Esophagus mucosa (tissue), 1 donor: ENCODE measurements around the gene UBL4B. TPM values are rescaled to one million over a fixed set of nuclear protein-coding genes. Genes with fewer than 3 reads are reported as not detected.

Source experiments
- ATAC-seq: fragments of 200-7000 bp; cut with Tn5 transposase; one replicate; pipeline ENCODE4 v1.9.1; 2020
- total RNA-seq: library from RNA; stranded (reverse); gene quantifications from one replicate; pipeline ENCODE4 v1.2.4, GENCODE V29; 2023
- donor health status: DM: yes; HTN: yes; CAD: no.

Gene UBL4B
- total RNA-seq, 1 donor from 2014 or later: not detected

DNA sequence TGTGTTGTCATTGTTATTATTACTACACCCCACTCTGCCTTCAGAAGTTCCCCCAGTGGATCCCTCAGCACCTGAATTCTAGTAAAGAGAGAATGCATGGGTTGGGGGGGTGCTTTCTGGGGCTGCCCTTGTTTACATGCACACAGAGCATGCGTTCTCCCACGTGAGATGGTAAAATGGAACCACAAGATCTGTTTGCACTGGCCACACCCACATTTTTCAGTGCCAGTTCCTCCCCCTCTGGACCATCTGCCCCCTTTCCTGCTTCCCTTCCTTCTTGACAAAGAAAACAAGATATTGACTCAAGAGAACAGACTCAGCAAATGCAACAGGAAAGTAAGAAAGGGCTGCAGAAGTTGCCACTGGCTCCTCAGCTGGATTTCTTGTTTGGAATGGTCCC is 46.9 kb downstream of the UBL4B start:
- no peak for ATAC-seq

DNA sequence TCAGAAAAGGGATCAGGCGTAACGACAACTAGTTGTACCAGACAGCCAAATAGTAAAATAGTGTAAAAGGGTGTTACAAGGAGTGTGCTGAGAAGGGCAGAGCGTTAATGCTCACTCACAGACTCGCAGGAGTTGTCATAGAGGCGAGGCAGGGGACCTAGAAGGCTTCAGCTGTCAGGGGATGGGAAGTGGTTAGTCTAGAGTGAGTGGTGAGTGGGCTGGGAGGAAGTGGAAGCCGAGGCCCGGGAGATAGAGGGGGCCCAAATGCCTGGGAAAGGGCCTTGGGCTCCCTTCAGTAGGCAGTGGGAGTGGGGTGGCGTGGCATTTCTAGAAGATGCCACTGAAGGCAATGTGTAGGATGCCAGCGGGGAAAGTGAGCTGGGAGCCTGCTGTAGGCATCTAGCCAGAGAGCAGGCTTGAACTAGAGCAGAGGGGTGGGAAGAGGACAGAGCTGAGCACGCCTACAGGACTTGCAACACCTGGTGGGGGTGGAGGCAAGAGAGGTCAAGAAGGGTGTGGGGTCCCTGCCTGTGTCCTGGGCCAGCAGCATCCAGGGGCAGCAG is 48.4 kb downstream of the UBL4B start:
- no peak for ATAC-seq

DNA sequence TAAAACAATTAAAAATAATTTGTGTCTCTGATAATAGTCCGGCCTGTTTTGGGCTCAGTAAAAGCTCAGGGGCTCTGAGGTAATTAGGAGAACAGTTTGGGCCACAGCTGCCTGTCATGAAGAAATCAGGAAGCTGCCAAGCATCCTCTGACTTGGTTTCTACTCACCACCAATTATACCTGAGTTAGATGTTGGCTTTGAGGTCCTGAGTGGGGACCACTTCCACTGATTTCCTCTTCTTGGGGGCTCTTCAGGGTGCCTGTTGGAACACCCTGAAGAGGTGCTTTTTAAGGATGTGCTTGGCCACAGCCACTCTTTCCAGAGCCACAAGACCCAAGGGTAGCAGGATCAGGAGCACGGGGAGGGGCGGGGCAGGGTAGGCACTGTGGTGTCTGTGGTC is 48.9 kb downstream of the UBL4B start:
- ATAC-seq: no peak

DNA sequence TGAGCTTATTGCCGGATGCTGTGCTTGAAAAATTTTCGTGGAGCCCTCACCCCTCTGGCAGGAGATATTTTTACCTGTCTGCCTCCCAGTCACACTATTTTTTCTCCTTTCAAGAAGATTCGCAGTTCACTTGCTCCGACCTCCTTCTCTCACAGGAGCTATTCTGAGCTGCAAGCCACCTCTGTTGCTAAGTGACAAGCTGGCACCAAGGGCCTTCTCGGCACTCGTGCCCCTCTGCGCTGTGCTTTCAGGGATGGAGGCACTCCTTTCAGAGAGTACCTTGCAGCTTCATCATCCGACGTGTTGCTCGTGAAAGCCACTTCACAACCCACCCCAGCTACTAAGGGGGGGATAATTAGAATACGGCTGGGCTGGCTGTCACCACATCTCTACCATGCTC is 49.6 kb downstream of the UBL4B start:
- ATAC-seq: no peak

Other genes with a start within 250 kb of the UBL4B start
- gene CSF1, start 201.6 kb upstream of the UBL4B start, total RNA-seq: 4.6 TPM
- gene AHCYL1, start 127.7 kb upstream of the UBL4B start, total RNA-seq: 54.7 TPM
- 20.8 TPM for gene STRIP1, start 77.8 kb upstream of the UBL4B start, total RNA-seq
- gene ALX3, start 41.8 kb upstream of the UBL4B start, total RNA-seq: not detected
- 0.28 TPM for gene SLC6A17, start 38.1 kb downstream of the UBL4B start, total RNA-seq
- gene KCNC4, start 97.9 kb downstream of the UBL4B start, total RNA-seq: 5.8 TPM
- gene RBM15, start 226.9 kb downstream of the UBL4B start, total RNA-seq: 14.9 TPM